AG09309 (cell line): ENCODE results near the gene TJP3.

ENCODE experiments used
- DNase-seq: peaks from one replicate; pipeline ENCODE4 v3.0.0-alpha.2; 2010; ENCODE audit warnings: low read depth
- H3K4me3 ChIP-seq: 2 replicates; pipeline ENCODE4 v1.5.1; 2011; ENCODE audit warnings: mild to moderate bottlenecking, low read depth, low read length, moderate library complexity; ENCODE audit not compliant: control insufficient read depth
- CTCF ChIP-seq: IDR thresholded peaks from 2 replicates; pipeline ENCODE4 v1.5.1; 2011; ENCODE audit warnings: mild to moderate bottlenecking, low read depth, low read length, inconsistent platforms; ENCODE audit not compliant: insufficient read depth, control insufficient read depth; ENCODE audit errors: missing control alignments

The TJP3 gene

GRCh38 chr19:3684817-3685410 lies 23.3 kb upstream of the TJP3 start:
- DNase-seq = no peak
- no peak overlapping the region for H3K4me3 ChIP-seq
- TF ChIP-seq CTCF = no peak

- no peak for TF ChIP-seq CTCF
- H3K4me3 ChIP-seq = no peak overlapping the region
These were observed 20.8 kb upstream of the TJP3 start for GRCh38 chr19:3687393-3687773.

GRCh38 chr19:3687774-3688706 lies 20.1 kb upstream of the TJP3 start:
- DNase-seq = no peak

More at GRCh38 chr19:3687393-3687773, 20.8 kb upstream of the TJP3 start:
- DNase-seq = no peak

GRCh38 chr19:3690551-3691371 lies 17.4 kb upstream of the TJP3 start:
- no peak overlapping the region for H3K4me3 ChIP-seq
- DNase-seq = no peak
- TF ChIP-seq CTCF = no peak

More at GRCh38 chr19:3687774-3688706, 20.1 kb upstream of the TJP3 start:
- no peak overlapping the region for H3K4me3 ChIP-seq
- TF ChIP-seq CTCF = no peak

- DNase-seq = no peak
- no peak for TF ChIP-seq CTCF
- no peak overlapping the region for H3K4me3 ChIP-seq
These were observed 16.8 kb upstream of the TJP3 start for GRCh38 chr19:3691372-3691716.

GRCh38 chr19:3691726-3692125 lies 16.5 kb upstream of the TJP3 start:
- no peak for DNase-seq
- H3K4me3 ChIP-seq = no peak overlapping the region
- TF ChIP-seq CTCF = no peak
